ENCODE results near the gene CCDC88A. TPM values are rescaled to one million over a fixed set of nuclear protein-coding genes. Genes with fewer than 3 reads are reported as not detected.
"Not testable (repeated sequence)": the region's sequence is repeated elsewhere in the genome, so short reads cannot be mapped to it uniquely, and the experiment has no call there.

Gene CCDC88A
- total RNA-seq, 1 donor from 2014 or later, result 48.5 TPM

DNA sequence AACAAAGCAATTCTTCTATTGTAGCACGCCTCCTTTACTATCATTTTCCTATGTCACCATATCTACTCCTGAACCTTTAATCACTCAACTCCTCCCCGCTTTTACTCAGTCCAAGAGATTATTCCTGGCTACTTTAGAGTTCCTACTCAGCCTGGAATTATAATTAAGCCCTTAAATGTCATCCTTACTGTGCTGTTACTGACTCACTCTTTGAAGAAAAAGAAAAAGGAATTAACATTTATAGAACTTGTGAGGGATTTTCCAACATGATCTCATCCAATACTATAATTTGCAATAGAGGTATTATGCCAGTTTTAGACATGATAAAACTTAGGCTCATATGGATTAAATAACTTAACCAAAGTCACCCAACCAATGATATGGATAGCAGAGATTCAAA is 61.7 kb downstream of the CCDC88A start:
- Histone ChIP-seq H3K27me3 (ENCODE audit: control insufficient read depth in 3 of 3, insufficient read depth in 3 of 3, low read length in 3 of 3) (no peaks in the 10 kb centered on the region), H3K9ac (ENCODE audit: low read depth in 1 of 3, low read length in 3 of 3) (no peak overlapping the region), H3K27ac (ENCODE audit: low read depth, low read length) (no peak overlapping the region), H3K4me1 (ENCODE audit: control insufficient read depth in 3 of 3, insufficient read depth in 3 of 3, low read length in 3 of 3) (no peaks in the 10 kb centered on the region), H3K9me3 (ENCODE audit: control insufficient read depth in 3 of 3, low read length in 3 of 3) (no peaks in the 10 kb centered on the region), H3K36me3 (ENCODE audit: control insufficient read depth in 3 of 3, insufficient read depth in 3 of 3, low read length in 3 of 3) (peaks cover 2 to 9% (median 2%) of the 10 kb centered on the region in 3 donors), H3K4me3 (ENCODE audit: low read length in 3 of 3) (no peak overlapping the region)

DNA sequence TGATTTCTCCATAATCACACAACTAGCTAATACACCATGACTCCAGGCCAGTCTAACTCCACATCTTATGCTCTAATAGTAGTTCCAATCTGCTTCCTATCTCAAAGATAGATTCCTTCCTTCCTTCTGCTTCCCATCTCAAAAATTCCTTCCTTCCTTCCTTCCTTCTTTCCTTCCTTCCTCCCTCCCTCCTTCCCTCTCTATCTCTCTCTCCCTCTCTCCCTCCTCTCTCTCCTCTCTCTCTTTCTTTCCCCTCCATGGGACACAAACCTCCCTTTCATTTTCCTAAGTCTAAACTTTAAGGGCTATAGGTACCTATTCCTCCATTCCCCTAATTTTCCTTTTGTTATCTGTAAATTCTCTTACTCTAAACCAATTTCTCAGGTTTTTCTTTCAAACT is 62.5 kb downstream of the CCDC88A start:
- Histone ChIP-seq H3K36me3 (ENCODE audit: control insufficient read depth in 3 of 3, insufficient read depth in 3 of 3, low read length in 3 of 3) (peaks cover 2 to 9% (median 2%) of the 10 kb centered on the region in 3 donors), H3K27me3 (ENCODE audit: control insufficient read depth in 3 of 3, insufficient read depth in 3 of 3, low read length in 3 of 3) (no peaks in the 10 kb centered on the region), H3K4me1 (ENCODE audit: control insufficient read depth in 3 of 3, insufficient read depth in 3 of 3, low read length in 3 of 3) (no peaks in the 10 kb centered on the region), H3K27ac (ENCODE audit: low read depth, low read length) (no peak overlapping the region), H3K4me3 (ENCODE audit: low read length in 3 of 3) (no peak overlapping the region), H3K9ac (ENCODE audit: low read depth in 1 of 3, low read length in 3 of 3) (no peak overlapping the region), H3K9me3 (ENCODE audit: control insufficient read depth in 3 of 3, low read length in 3 of 3) (no peaks in the 10 kb centered on the region)

DNA sequence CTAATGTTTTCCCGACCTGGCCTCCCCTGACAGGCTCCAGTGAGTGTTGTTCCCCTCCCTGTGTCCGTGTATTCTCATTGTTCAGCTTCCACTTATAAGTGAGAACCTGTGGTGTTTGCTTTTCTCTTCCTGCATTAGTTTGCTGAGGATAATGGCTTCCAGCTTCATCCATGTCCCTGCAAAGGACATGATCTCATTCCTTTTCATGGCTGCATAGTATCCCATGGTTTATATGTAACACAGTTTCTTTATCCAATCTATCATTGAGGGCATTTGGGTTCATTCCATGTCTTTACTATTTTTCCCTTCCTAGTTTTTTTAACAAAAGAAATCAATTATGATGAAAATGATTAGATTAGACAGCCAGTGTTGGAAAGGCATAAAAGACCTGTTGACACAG is 63.5 kb downstream of the CCDC88A start:
- H3K27me3 ChIP-seq (ENCODE audit: control insufficient read depth in 3 of 3, insufficient read depth in 3 of 3, low read length in 3 of 3); H3K27ac ChIP-seq (ENCODE audit: low read depth, low read length); H3K4me3 ChIP-seq (ENCODE audit: low read length in 3 of 3); H3K9ac ChIP-seq (ENCODE audit: low read depth in 1 of 3, low read length in 3 of 3); H3K4me1 ChIP-seq (ENCODE audit: control insufficient read depth in 3 of 3, insufficient read depth in 3 of 3, low read length in 3 of 3); H3K9me3 ChIP-seq (ENCODE audit: control insufficient read depth in 3 of 3, low read length in 3 of 3): not testable (repeated sequence)
- H3K36me3 ChIP-seq (ENCODE audit: control insufficient read depth in 3 of 3, insufficient read depth in 3 of 3, low read length in 3 of 3), result peaks cover 2 to 12% (median 2%) of the 10 kb centered on the region in 3 donors

DNA sequence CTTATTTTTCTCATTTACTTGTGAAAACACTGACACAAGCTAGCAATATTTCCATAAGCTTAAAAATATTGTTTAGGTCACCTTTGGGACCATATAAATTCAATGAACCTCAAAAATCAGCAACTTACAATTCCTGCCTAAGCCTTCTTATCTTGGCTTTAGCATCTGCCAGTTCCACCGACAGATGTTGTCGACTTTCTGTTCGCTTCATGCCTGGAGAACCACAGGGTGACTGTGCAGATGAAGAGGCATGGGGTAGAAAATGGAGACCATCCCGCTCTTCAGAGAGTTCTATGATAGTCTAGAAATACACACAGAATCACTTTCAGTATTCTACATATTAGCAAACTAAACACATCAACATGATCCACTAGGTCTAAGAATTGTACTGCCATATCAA is 64.2 kb downstream of the CCDC88A start:
- H3K27me3 ChIP-seq (ENCODE audit: control insufficient read depth in 3 of 3, insufficient read depth in 3 of 3, low read length in 3 of 3), result no peaks in the 10 kb centered on the region
- H3K4me3 ChIP-seq (ENCODE audit: low read length in 3 of 3), result no peak overlapping the region
- no peaks in the 10 kb centered on the region for H3K9me3 ChIP-seq (ENCODE audit: control insufficient read depth in 3 of 3, low read length in 3 of 3)
- no peak overlapping the region for H3K9ac ChIP-seq (ENCODE audit: low read depth in 1 of 3, low read length in 3 of 3)
- H3K4me1 ChIP-seq (ENCODE audit: control insufficient read depth in 3 of 3, insufficient read depth in 3 of 3, low read length in 3 of 3), result no peaks in the 10 kb centered on the region
- H3K36me3 ChIP-seq (ENCODE audit: control insufficient read depth in 3 of 3, insufficient read depth in 3 of 3, low read length in 3 of 3), result peaks cover 0 to 12% (median 2%) of the 10 kb centered on the region in 3 donors
- H3K27ac ChIP-seq (ENCODE audit: low read depth, low read length), result no peak overlapping the region

DNA sequence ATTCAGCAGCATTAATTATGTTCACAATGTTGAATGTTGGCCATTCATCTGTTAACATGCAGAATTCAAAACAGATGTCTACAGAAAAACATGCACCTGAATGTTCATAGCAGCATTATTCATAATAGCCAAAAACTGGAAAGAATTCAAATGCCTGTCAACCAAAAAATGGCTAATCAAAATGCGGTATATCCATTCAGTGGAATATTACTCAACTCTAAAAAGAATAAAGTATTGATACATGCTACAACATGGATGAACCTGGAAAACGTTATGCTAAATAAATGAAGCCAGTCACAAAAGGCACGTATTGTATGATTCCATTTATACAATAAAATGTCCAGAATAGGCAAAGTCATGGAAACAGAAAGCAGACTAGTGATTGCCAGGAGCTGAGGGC is 68.0 kb downstream of the CCDC88A start:
- Histone ChIP-seq H3K27me3 (ENCODE audit: control insufficient read depth in 3 of 3, insufficient read depth in 3 of 3, low read length in 3 of 3) (no peaks in the 10 kb centered on the region), H3K9ac (ENCODE audit: low read depth in 1 of 3, low read length in 3 of 3) (no peak overlapping the region), H3K9me3 (ENCODE audit: control insufficient read depth in 3 of 3, low read length in 3 of 3) (no peaks in the 10 kb centered on the region), H3K4me1 (ENCODE audit: control insufficient read depth in 3 of 3, insufficient read depth in 3 of 3, low read length in 3 of 3) (no peaks in the 10 kb centered on the region), H3K36me3 (ENCODE audit: control insufficient read depth in 3 of 3, insufficient read depth in 3 of 3, low read length in 3 of 3) (peaks cover 2 to 12% (median 4%) of the 10 kb centered on the region in 3 donors), H3K4me3 (ENCODE audit: low read length in 3 of 3) (no peak overlapping the region), H3K27ac (ENCODE audit: low read depth, low read length) (no peak overlapping the region)

DNA sequence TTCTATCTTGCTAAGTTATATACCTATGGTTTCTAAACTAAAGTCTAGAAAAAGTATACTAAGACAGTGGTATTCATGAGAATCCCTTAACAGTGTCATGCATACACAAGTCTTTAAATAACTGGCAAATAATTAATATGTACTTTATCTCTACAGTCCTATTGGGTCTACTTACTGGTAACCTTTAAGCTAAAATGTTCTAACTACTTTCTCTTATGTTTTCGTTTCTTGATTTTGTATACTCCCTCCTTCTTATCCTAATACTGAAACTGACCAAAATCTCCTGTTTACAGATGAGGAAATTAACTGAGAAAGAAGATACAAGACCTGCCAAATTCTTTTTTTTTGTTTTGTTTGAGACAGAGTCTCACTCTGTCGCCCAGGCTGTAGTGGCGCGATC is 74.6 kb downstream of the CCDC88A start:
- Histone ChIP-seq H3K27ac (ENCODE audit: low read depth, low read length) (no peak overlapping the region), H3K9me3 (ENCODE audit: control insufficient read depth in 3 of 3, low read length in 3 of 3) (no peaks in the 10 kb centered on the region), H3K4me3 (ENCODE audit: low read length in 3 of 3) (no peak overlapping the region), H3K9ac (ENCODE audit: low read depth in 1 of 3, low read length in 3 of 3) (no peak overlapping the region), H3K27me3 (ENCODE audit: control insufficient read depth in 3 of 3, insufficient read depth in 3 of 3, low read length in 3 of 3) (no peaks in the 10 kb centered on the region), H3K36me3 (ENCODE audit: control insufficient read depth in 3 of 3, insufficient read depth in 3 of 3, low read length in 3 of 3) (peaks cover 0 to 19% (median 10%) of the 10 kb centered on the region in 3 donors), H3K4me1 (ENCODE audit: control insufficient read depth in 3 of 3, insufficient read depth in 3 of 3, low read length in 3 of 3) (no peaks in the 10 kb centered on the region)

DNA sequence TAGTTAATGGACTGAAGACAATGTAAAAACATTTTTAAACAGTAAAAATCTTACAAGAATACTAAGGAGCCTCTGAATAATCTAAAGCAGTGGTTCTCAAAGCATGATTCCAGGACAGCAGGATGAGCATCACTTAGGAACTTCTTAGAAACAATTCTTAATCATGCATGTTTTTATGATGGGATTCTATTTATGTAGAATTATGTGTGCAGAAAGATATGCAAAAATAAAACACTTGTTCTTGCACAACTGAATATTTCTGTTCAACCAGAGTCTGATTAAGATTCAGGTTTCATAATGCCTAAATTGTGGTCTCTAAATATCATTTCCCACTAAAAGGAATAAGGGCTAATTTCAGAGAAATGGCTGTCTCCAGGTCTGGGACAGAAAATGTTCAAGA is 81.4 kb downstream of the CCDC88A start:
- H3K9ac ChIP-seq (ENCODE audit: low read depth in 1 of 3, low read length in 3 of 3), result no peak overlapping the region
- no peaks in the 10 kb centered on the region for H3K27me3 ChIP-seq (ENCODE audit: control insufficient read depth in 3 of 3, insufficient read depth in 3 of 3, low read length in 3 of 3)
- H3K9me3 ChIP-seq (ENCODE audit: control insufficient read depth in 3 of 3, low read length in 3 of 3), result no peaks in the 10 kb centered on the region
- H3K4me1 ChIP-seq (ENCODE audit: control insufficient read depth in 3 of 3, insufficient read depth in 3 of 3, low read length in 3 of 3), result no peaks in the 10 kb centered on the region
- H3K27ac ChIP-seq (ENCODE audit: low read depth, low read length), result no peak overlapping the region
- no peak overlapping the region for H3K4me3 ChIP-seq (ENCODE audit: low read length in 3 of 3)
- peaks cover 0 to 7% (median 6%) of the 10 kb centered on the region in 3 donors for H3K36me3 ChIP-seq (ENCODE audit: control insufficient read depth in 3 of 3, insufficient read depth in 3 of 3, low read length in 3 of 3)

DNA sequence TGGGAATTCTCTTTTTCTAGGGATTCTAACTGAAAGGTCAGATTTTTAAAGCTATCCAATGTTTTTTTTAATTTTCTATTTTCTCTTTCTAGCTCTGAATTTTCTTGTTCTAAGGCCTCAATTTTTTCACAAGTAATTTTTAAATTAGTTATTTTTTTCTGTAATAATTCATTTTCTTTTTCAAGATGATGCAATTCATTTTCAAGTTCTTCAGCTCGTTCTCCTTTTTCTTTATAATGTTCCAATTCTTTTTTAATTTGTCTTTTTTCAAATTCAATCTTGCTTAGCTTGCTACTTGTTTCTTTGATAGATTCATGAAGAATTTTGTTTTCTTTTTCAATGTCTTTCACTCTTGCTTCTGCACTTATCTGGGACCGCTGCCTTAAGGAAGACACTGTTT is 84.9 kb downstream of the CCDC88A start:
- Histone ChIP-seq H3K4me1 (ENCODE audit: control insufficient read depth in 3 of 3, insufficient read depth in 3 of 3, low read length in 3 of 3) (no peaks in the 10 kb centered on the region), H3K36me3 (ENCODE audit: control insufficient read depth in 3 of 3, insufficient read depth in 3 of 3, low read length in 3 of 3) (peaks cover 0 to 8% (median 6%) of the 10 kb centered on the region in 3 donors), H3K4me3 (ENCODE audit: low read length in 3 of 3) (no peak overlapping the region), H3K27ac (ENCODE audit: low read depth, low read length) (no peak overlapping the region), H3K27me3 (ENCODE audit: control insufficient read depth in 3 of 3, insufficient read depth in 3 of 3, low read length in 3 of 3) (no peaks in the 10 kb centered on the region), H3K9ac (ENCODE audit: low read depth in 1 of 3, low read length in 3 of 3) (no peak overlapping the region), H3K9me3 (ENCODE audit: control insufficient read depth in 3 of 3, low read length in 3 of 3) (no peaks in the 10 kb centered on the region)

DNA sequence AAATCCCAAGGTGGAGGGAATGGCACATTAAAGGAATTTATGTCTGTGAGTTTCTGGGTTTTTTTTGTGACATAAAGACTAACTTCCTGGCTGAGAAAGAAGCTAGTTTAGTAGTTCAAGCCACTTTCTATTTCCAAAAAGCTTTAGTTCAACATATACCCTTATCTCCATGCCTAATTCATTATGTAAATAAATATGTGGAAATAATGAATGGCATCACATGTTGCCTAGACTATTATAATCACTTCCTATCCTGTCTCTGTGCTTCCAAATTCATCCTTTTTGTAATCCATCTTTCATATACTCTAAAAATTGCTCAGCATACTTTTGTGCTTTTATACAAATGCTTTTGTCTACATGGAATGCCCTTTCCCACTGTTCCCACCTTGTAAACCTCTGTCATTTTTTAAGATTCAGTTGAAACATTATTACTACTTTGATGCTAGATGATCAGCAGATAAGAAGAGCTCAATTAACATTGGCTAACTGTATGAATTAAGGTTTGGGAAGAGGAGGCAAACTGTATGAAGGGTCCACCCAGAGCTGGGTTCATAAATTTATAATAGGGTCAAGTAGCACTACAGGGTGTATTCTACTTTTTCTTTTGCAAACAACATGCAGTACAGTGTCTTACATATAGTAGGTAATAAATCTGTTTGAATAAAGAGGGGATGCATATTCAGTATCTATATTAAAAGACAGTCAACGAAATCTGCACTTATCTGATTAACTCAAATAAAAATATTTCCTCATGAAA is 88.9 kb downstream of the CCDC88A start:
- Histone ChIP-seq H3K36me3 (ENCODE audit: control insufficient read depth in 3 of 3, insufficient read depth in 3 of 3, low read length in 3 of 3) (peaks cover 0 to 12% (median 12%) of the 10 kb centered on the region in 3 donors), H3K9ac (ENCODE audit: low read depth in 1 of 3, low read length in 3 of 3) (no peak overlapping the region), H3K27me3 (ENCODE audit: control insufficient read depth in 3 of 3, insufficient read depth in 3 of 3, low read length in 3 of 3) (no peaks in the 10 kb centered on the region)

DNA sequence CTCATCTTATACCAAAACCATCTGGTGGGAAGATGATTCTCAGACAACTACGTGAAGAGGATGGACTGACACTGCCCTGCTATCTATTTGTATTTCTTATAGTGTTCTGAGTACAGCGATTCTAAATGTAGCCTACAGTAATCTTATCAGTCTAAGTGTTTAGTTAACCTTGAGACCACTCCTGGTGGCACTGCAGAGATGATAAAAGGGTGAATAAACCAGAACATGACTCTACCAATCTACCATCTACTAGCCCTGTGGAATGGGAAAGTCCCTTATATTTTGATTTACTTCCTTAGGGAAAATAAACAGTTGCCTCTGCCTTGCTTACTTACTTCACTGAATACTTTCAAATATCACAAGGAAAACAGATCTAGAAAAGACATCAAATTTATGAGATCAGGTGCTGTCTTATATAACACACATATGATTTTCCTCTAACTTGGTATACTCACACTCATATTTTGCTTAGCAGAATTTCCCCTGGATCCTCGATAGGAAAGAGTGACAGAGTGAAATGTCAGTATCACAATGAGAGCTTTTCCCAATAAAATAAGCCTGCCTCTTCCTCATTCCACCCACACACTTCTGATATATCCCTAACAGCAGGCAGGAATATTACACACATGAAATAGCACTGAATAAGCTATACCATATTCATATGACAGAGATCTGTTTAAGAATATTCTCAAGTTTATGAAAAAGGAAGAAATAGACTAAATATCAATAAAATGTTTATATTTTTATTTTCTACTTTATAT is 92.0 kb downstream of the CCDC88A start:
- H3K27me3 ChIP-seq (ENCODE audit: control insufficient read depth in 3 of 3, insufficient read depth in 3 of 3, low read length in 3 of 3), result no peaks in the 10 kb centered on the region
- peaks cover 0 to 10% (median 5%) of the 10 kb centered on the region in 3 donors for H3K36me3 ChIP-seq (ENCODE audit: control insufficient read depth in 3 of 3, insufficient read depth in 3 of 3, low read length in 3 of 3)
- no peaks in the 10 kb centered on the region for H3K9me3 ChIP-seq (ENCODE audit: control insufficient read depth in 3 of 3, low read length in 3 of 3)
- no peak overlapping the region for H3K27ac ChIP-seq (ENCODE audit: low read depth, low read length)
- no peak overlapping the region for H3K9ac ChIP-seq (ENCODE audit: low read depth in 1 of 3, low read length in 3 of 3)
- no peak overlapping the region for H3K4me3 ChIP-seq (ENCODE audit: low read length in 3 of 3)
- no peaks in the 10 kb centered on the region for H3K4me1 ChIP-seq (ENCODE audit: control insufficient read depth in 3 of 3, insufficient read depth in 3 of 3, low read length in 3 of 3)

More for the DNA sequence above, 88.9 kb downstream of the CCDC88A start:
- Histone ChIP-seq H3K4me3 (ENCODE audit: low read length in 3 of 3) (no peak overlapping the region), H3K9me3 (ENCODE audit: control insufficient read depth in 3 of 3, low read length in 3 of 3) (no peaks in the 10 kb centered on the region), H3K27ac (ENCODE audit: low read depth, low read length) (no peak overlapping the region), H3K4me1 (ENCODE audit: control insufficient read depth in 3 of 3, insufficient read depth in 3 of 3, low read length in 3 of 3) (no peaks in the 10 kb centered on the region)

Measured in skeletal muscle tissue (tissue), 4 donors.